GM12878 (cell line): ENCODE data around the gene LHFPL2. TPM values are rescaled to one million over a fixed set of nuclear protein-coding genes. Genes with fewer than 3 reads are reported as not detected.
A peak's percentile ranks its signal among the peaks of the same experiment; 100 is the strongest.

Source experiments
- ATAC-seq: fragments of 200-7000 bp; cut with Tn5 transposase; 3 replicates; pipeline ENCODE4 v1.9.1; 2020; ENCODE audit warnings: mild to moderate bottlenecking, moderate library complexity
- BruUV-seq: library from RNA; stranded (reverse); fragments of 400-500 nt; replicated peaks from 2 replicates; lab custom pipeline; 2021; lab: Mats Ljungman, UMichigan
- CTCF ChIA-PET: fragments of 300-600 bp; sonication (Branson Sonifier 250); formaldehyde crosslinking; extraction: SDS; loops from one replicate; lab custom pipeline; 2021; ENCODE audit warnings: inconsistent platforms; lab: Yijun Ruan, JAX
- POLR2A ChIA-PET: fragments of 350-600 bp; formaldehyde crosslinking; extraction: SDS; loops from one replicate; lab custom pipeline; 2021; ENCODE audit warnings: inconsistent platforms; lab: Charles Lee
- RAD21 ChIA-PET: fragments of 300-600 bp; sonication (Branson Sonifier 250); formaldehyde crosslinking; loops from one replicate; lab custom pipeline; 2023; ENCODE audit warnings: antibody characterized with exemption; ENCODE audit not compliant: unreplicated experiment; lab: Charles Lee
- SMC1A ChIA-PET: fragments of 300-600 bp; sonication (Branson Sonifier 250); formaldehyde crosslinking; loops from one replicate; lab custom pipeline; 2023; ENCODE audit not compliant: unreplicated experiment, uncharacterized antibody; lab: Charles Lee
- DNase-seq: peaks from one replicate; pipeline ENCODE4 v3.0.0-alpha.2; 2011; ENCODE audit warnings: low read depth, low spot score
- FAIRE-seq: peaks from 3 replicates; lab custom pipeline; 2011; peaks lifted over from hg19 to GRCh38; lab: Jason Lieb, UNC
- H2AFZ ChIP-seq: 2 replicates; pipeline ENCODE4 v1.6.0; 2011; ENCODE audit warnings: low read depth, low read length, control low read depth; ENCODE audit not compliant: control insufficient read depth
- H3K27ac ChIP-seq: 2 replicates; pipeline ENCODE4 v1.5.1; 2011; ENCODE audit warnings: control low read depth; ENCODE audit not compliant: control insufficient read depth, insufficient read depth
- H3K27me3 ChIP-seq, 2 experiments: replicated peaks in 1 of 2; 2 replicates each; pipeline versions ENCODE4 v1.6.0 to v1.6.1; 2011; ENCODE audit warnings: low read length in 1 of 2; ENCODE audit not compliant: control insufficient read depth in 2 of 2, insufficient read depth in 2 of 2
- H3K36me3 ChIP-seq, 2 experiments: 2 replicates each; pipeline ENCODE4 v1.5.1; 2011; ENCODE audit warnings: low read length in 1 of 2; ENCODE audit not compliant: control insufficient read depth in 2 of 2, insufficient read depth in 2 of 2
- H3K4me1 ChIP-seq: 2 replicates; pipeline ENCODE4 v1.6.1; 2011; ENCODE audit warnings: mild to moderate bottlenecking, low read length, moderate library complexity, mixed read lengths; ENCODE audit not compliant: control insufficient read depth, insufficient read depth
- H3K4me2 ChIP-seq: 2 replicates; pipeline ENCODE4 v1.6.0; 2011; ENCODE audit warnings: control low read depth; ENCODE audit not compliant: control insufficient read depth, insufficient read depth
- H3K4me3 ChIP-seq: fragments of 200-600 bp; sonication (generic); 2 replicates; pipeline ENCODE4 v1.5.1; 2016
- H3K79me2 ChIP-seq: 2 replicates; pipeline ENCODE4 v1.6.0; 2011; ENCODE audit warnings: low read length; ENCODE audit not compliant: control insufficient read depth, insufficient read depth
- H3K9ac ChIP-seq: 2 replicates; pipeline ENCODE4 v1.8.0; 2011; ENCODE audit warnings: low read length, control low read depth, mixed read lengths; ENCODE audit not compliant: control insufficient read depth, insufficient read depth
- H3K9me3 ChIP-seq: replicated peaks from 3 replicates; pipeline ENCODE4 v1.5.1; 2011; ENCODE audit warnings: mild to moderate bottlenecking, low read length; ENCODE audit not compliant: control insufficient read depth, insufficient read depth
- H4K20me1 ChIP-seq: 2 replicates; pipeline ENCODE4 v1.6.0; 2011; ENCODE audit not compliant: control insufficient read depth, insufficient read depth
- BHLHE40 ChIP-seq, 2 experiments: fragments of 450-650 bp in 1 of 2; IDR thresholded peaks; 2 replicates each; pipeline ENCODE4 v1.6.1; 2011 to 2017; ENCODE audit warnings: low read depth in 2 of 2, borderline replicate concordance in 1 of 2, improper control_type of control experiment in 1 of 2, low read length in 1 of 2, mild to moderate bottlenecking in 1 of 2
- ETV6 ChIP-seq, 2 experiments: fragments of 450-650 bp in 1 of 2; IDR thresholded peaks in 1 of 2; conservative IDR thresholded peaks in 1 of 2; 2 replicates each; pipeline ENCODE4 v1.6.1; 2014; ENCODE audit warnings: antibody characterized with exemption in 1 of 2, borderline replicate concordance in 1 of 2, low read depth in 1 of 2, mild to moderate bottlenecking in 1 of 2, moderate library complexity in 1 of 2
- HDAC6 ChIP-seq: fragments of 200-600 bp; sonication (generic); IDR thresholded peaks from one replicate; pipeline ENCODE4 v1.8.0; 2017; ENCODE audit warnings: antibody characterized with exemption; ENCODE audit not compliant: unreplicated experiment
- RUNX3 ChIP-seq: IDR thresholded peaks from 2 replicates; pipeline ENCODE4 v1.6.1; 2012; ENCODE audit warnings: low read length, inconsistent platforms
- WGBS: methylation state at CpG from one replicate; pipeline ENCODE4 v1.1.6; 2016; ENCODE audit warnings: low lambda C conversion rate; ENCODE audit not compliant: insufficient replicate concordance, insufficient coverage; ENCODE audit errors: missing lambda C conversion rate; 5-methylcytosine and 5-hydroxymethylcytosine counted together
- in situ Hi-C: fragments of 300-500 bp; cut with MboI; formaldehyde crosslinking; loops from 9 replicates; pipeline ENCODE4 v1.14.3; 2018; ENCODE audit warnings: mixed read lengths
- intact Hi-C: fragments of 100-400 bp; cut with micrococcal nuclease; formaldehyde crosslinking; loops from one replicate; pipeline ENCODE4 v1.14.2; 2022; ENCODE audit not compliant: unreplicated experiment
- polyA plus RNA-seq, 11 experiments: library from polyadenylated mRNA; depleted of rRNA in 4 of 11; unstranded in 6 of 11; stranded (reverse) in 5 of 11; fragments of >200 nt; fragmentation: Nextera tagmentation in 4 of 11; fragmentation: Illumina TruSeq in 1 of 11; extraction: Ambion mirVana in 4 of 11; extraction: Trizol in 1 of 11; gene quantifications; 1 replicate in 1 of 11; 2 replicates in 10 of 11; pipeline versions ENCODE4 v1.2.1 to v1.2.3, GENCODE V29; 2011 to 2016; ENCODE audit warnings: inconsistent platforms in 2 of 11, missing spikeins in 2 of 11, low read depth in 1 of 11
- total RNA-seq, 4 experiments: library from RNA; depleted of rRNA in 3 of 4; stranded (reverse); fragments of >200 nt in 3 of 4; fragmentation: Illumina TruSeq in 1 of 4; extraction: Trizol in 1 of 4; gene quantifications; 2 replicates each; pipeline versions ENCODE4 v1.2.1 to v1.2.3, GENCODE V29; 2013 to 2021
- TF ChIP-seq, protein P1 (sequence below): IDR thresholded peaks from 2 replicates; pipeline ENCODE4 v1.6.1; 2011; ENCODE audit warnings: borderline replicate concordance, low read depth, mild to moderate bottlenecking, moderate library complexity, mixed read lengths, low read length; ENCODE audit not compliant: insufficient read depth; ENCODE audit errors: extremely low read length

LHFPL2 gene
- total and polyA plus RNA-seq, 10 of the 15 experiments (the other 5 are each of a cell fraction or from before 2014, with no cell fraction given) = 4.1 to 21.8 (median 12.5) TPM

DNA sequence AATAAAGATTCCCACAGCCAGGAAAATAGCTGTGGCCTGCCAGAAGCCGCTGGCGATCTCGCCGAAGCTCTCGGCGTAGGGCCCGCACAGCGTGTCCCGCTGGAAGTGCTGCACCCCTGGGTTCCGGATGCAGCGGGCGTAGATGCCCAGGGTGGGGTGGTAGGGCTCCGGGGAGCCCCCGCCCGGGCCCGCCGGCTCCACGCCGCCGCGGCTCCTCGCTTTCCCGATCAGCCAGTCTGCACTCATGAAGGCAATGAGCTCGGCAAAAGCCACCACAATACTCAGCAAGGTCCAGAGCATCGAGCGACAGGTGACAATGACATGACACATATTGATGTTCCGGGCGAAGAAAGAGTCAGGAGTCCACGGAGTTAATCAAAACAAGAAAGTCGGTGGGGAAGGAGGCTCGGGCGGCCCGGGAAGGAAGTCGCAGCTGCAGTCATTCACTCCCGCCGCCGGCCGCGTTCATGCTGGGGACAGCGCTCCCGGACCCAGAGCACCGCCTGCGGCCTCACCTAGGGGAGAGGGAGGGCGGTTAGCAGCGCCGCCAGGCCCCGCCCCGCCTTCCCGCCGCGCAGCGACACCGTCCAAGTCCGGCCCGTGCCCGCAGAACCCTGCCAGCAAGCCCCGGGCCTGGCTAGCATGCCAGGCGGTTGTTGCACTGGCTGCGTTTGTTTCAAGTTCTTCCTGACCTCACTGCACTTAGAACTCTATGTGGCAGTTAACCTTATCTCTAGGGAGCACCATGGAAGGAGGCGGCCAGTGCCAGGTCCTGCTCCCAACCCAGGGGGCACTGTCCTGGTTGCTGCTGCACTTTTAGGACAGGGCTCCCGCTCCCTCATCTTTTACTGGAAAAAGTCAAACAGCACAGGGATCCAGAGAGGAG lies 138.4 kb downstream of the LHFPL2 start:
- ATAC-seq (peak; percentile 90), DNase-seq (no peak), FAIRE-seq (no peak)
- CTCF ChIA-PET = interaction anchor here (1.0 to 1.1 kb wide), 2 partner anchors 23 kb away, joined by 3 to 4 read pairs; no protein-coding TSS in a partner anchor
- peak overlapping the region; percentile 43 for H3K9ac ChIP-seq
- H3K4me2 ChIP-seq = peak overlapping the region; percentile 88
- H3K36me3 ChIP-seq = peaks cover 0 to 5% of the 10 kb centered on the region in 2 experiments; a peak in 1 of 4 replicates
- H3K9me3 ChIP-seq = no peaks in the 10 kb centered on the region
- POLR2A ChIA-PET = no interaction called here
- TF ChIP-seq ETV6 (conservative IDR thresholded peaks at IDR 0.05 in 1 of 2, IDR thresholded peaks at IDR 0.05 in 1 of 2; ENCODE audit: borderline replicate concordance in 1 of 2, low read depth in 1 of 2) = 0 out of 4 replicates have a peak, but pooled peaks of 1 of the 2 experiments have one; percentile 21
- peak; percentile 25; the same call in 1 of the 2 replicates for TF ChIP-seq RUNX3
- TF ChIP-seq, protein P1, sequence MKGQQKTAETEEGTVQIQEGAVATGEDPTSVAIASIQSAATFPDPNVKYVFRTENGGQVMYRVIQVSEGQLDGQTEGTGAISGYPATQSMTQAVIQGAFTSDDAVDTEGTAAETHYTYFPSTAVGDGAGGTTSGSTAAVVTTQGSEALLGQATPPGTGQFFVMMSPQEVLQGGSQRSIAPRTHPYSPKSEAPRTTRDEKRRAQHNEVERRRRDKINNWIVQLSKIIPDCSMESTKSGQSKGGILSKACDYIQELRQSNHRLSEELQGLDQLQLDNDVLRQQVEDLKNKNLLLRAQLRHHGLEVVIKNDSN = no peak
- peak in 1 of 2 experiments; percentile 34; a peak in 1 of 4 replicates for TF ChIP-seq BHLHE40 (IDR thresholded peaks at IDR 0.05; ENCODE audit: borderline replicate concordance in 1 of 2, low read depth in 2 of 2, low read length in 1 of 2)
- no peak for TF ChIP-seq HDAC6
- peaks cover 9% of the 10 kb centered on the region for H3K4me1 ChIP-seq
- SMC1A ChIA-PET = interaction anchor here (0.7 to 2.1 kb wide), 2 partner anchors 9 to 15 kb away, joined by 3 to 6 read pairs; no protein-coding TSS in a partner anchor
- RAD21 ChIA-PET = interaction anchor here (0.8 to 1.2 kb wide), 2 partner anchors 19 to 64 kb away, joined by 3 read pairs; no protein-coding TSS in a partner anchor
- 6% methylated on average over 61 of the region's 61 CpGs for WGBS
- H3K27me3 ChIP-seq = no peaks in the 10 kb centered on the region
- no peaks in the 10 kb centered on the region; the same call in 1 of the 2 replicates for H3K79me2 ChIP-seq
- peak overlapping the region; percentile 31; the same call in 1 of the 2 replicates for H3K4me3 ChIP-seq
- in situ Hi-C loops (no loop called here), intact Hi-C loops (no loop called here)
- peak overlapping the region; percentile 62 for H2AFZ ChIP-seq
- BruUV-seq = no TSS peak
- H3K27ac ChIP-seq = no peak overlapping the region
- 0 out of 2 replicates have a peak, but pooled peaks cover 5% of the 10 kb centered on the region for H4K20me1 ChIP-seq
